GM23338 (cell line): ENCODE measurements around the gene AATF. TPM values are rescaled to one million over a fixed set of nuclear protein-coding genes. Genes with fewer than 3 reads are reported as not detected.

Source experiments
- ATAC-seq: fragments of 200-7000 bp; cut with Tn5 transposase; 3 replicates; pipeline ENCODE4 v1.9.1; 2020
- DNase-seq: peaks from one replicate; pipeline ENCODE4 v3.0.0-alpha.2; 2015; ENCODE audit warnings: low spot score
- H2AFZ ChIP-seq: fragments of 200-600 bp; sonication (generic); 2 replicates; pipeline ENCODE4 v1.8.0; 2016; ENCODE audit warnings: antibody characterized with exemption, mild to moderate bottlenecking, moderate library complexity
- H3F3A ChIP-seq: fragments of 200-600 bp; sonication (generic); replicated peaks from 2 replicates; pipeline ENCODE4 v1.8.0; 2017; ENCODE audit warnings: antibody characterized with exemption, mixed run types, low read depth
- H3K27ac ChIP-seq: fragments of 200-600 bp; sonication (generic); 2 replicates; pipeline ENCODE4 v1.6.1; 2016; ENCODE audit warnings: low read depth
- H3K27me3 ChIP-seq: fragments of 200-600 bp; sonication (generic); 2 replicates; pipeline ENCODE4 v1.8.0; 2016; ENCODE audit warnings: mild to moderate bottlenecking, mixed run types, moderate library complexity; ENCODE audit not compliant: insufficient read depth
- H3K36me3 ChIP-seq: fragments of 200-600 bp; sonication (generic); 2 replicates; pipeline ENCODE4 v1.8.0; 2016; ENCODE audit warnings: mild to moderate bottlenecking; ENCODE audit not compliant: insufficient read depth
- H3K4me1 ChIP-seq: fragments of 200-600 bp; sonication (generic); 2 replicates; pipeline ENCODE4 v1.8.0; 2016; ENCODE audit warnings: mild to moderate bottlenecking, moderate library complexity; ENCODE audit not compliant: insufficient read depth
- H3K4me2 ChIP-seq: fragments of 200-600 bp; sonication (generic); 2 replicates; pipeline ENCODE4 v1.7.1; 2017; ENCODE audit warnings: mixed run types
- H3K4me3 ChIP-seq: fragments of 200-600 bp; sonication (generic); 2 replicates; pipeline ENCODE4 v1.6.1; 2016; ENCODE audit warnings: mixed run types
- H3K79me2 ChIP-seq: fragments of 200-600 bp; sonication (generic); replicated peaks from 2 replicates; pipeline ENCODE4 v1.8.0; 2017; ENCODE audit warnings: mild to moderate bottlenecking; ENCODE audit not compliant: insufficient read depth
- H3K9me2 ChIP-seq: fragments of 200-600 bp; sonication (generic); 2 replicates; pipeline ENCODE4 v1.8.0; 2017; ENCODE audit not compliant: insufficient read depth
- H4K20me1 ChIP-seq: fragments of 200-600 bp; sonication (generic); replicated peaks from 2 replicates; pipeline ENCODE4 v1.8.0; 2017; ENCODE audit warnings: mild to moderate bottlenecking; ENCODE audit not compliant: insufficient read depth
- H3K27ac Mint-ChIP-seq: 2 replicates; pipeline ENCODE4 v1.8.0; 2020; ENCODE audit warnings: inconsistent platforms, mild to moderate bottlenecking, moderate library complexity, mixed read lengths
- H3K27me3 Mint-ChIP-seq: 3 replicates; pipeline ENCODE4 v1.8.0; 2022; ENCODE audit warnings: low read depth, mild to moderate bottlenecking, moderate library complexity, mixed read lengths, inconsistent platforms; ENCODE audit not compliant: insufficient read depth, poor library complexity
- H3K36me3 Mint-ChIP-seq: 3 replicates; pipeline ENCODE4 v1.8.0; 2021; ENCODE audit warnings: low read depth, mild to moderate bottlenecking, inconsistent platforms, moderate library complexity, mixed read lengths
- H3K4me1 Mint-ChIP-seq: 3 replicates; pipeline ENCODE4 v1.8.0; 2020; ENCODE audit warnings: mild to moderate bottlenecking, inconsistent platforms, mixed read lengths
- H3K4me3 Mint-ChIP-seq: 3 replicates; pipeline ENCODE4 v1.8.0; 2021; ENCODE audit warnings: moderate library complexity, mild to moderate bottlenecking, inconsistent platforms, mixed read lengths
- H3K9me3 Mint-ChIP-seq: 3 replicates; pipeline ENCODE4 v1.8.0; 2020; ENCODE audit warnings: moderate library complexity, mild to moderate bottlenecking, inconsistent platforms, mixed read lengths
- EZH2 ChIP-seq: fragments of 200-600 bp; sonication (generic); IDR thresholded peaks from one replicate; pipeline ENCODE4 v1.8.0; 2017; ENCODE audit warnings: antibody characterized with exemption, mild to moderate bottlenecking, low read depth; ENCODE audit not compliant: unreplicated experiment
- JUNB ChIP-seq: IDR thresholded peaks from one replicate; pipeline ENCODE4 v1.6.1; 2016; ENCODE audit warnings: antibody characterized with exemption; ENCODE audit not compliant: unreplicated experiment
- NANOG ChIP-seq: IDR thresholded peaks from 2 replicates; pipeline ENCODE4 v1.6.1; 2016; ENCODE audit warnings: antibody characterized with exemption, borderline replicate concordance
- STAT1 ChIP-seq: IDR thresholded peaks from one replicate; pipeline ENCODE4 v1.6.1; 2016; ENCODE audit warnings: antibody characterized with exemption; ENCODE audit not compliant: unreplicated experiment
- ZNF331 ChIP-seq: fragments of 250-450 bp; sonication (Bioruptor Pico); IDR thresholded peaks from 2 replicates; pipeline ENCODE4 v1.5.0; 2020; ENCODE audit warnings: low read depth, mild to moderate bottlenecking, moderate library complexity
- microRNA-seq: library from miRNA; unstranded; fragments of <30 nt; microRNA quantifications from one replicate; pipeline ENCODE4, GENCODE V29; 2017
- polyA plus RNA-seq: library from polyadenylated mRNA; unstranded; fragments of >200 nt; fragmentation: Nextera tagmentation; extraction: Ambion mirVana; gene quantifications from 2 replicates; pipeline ENCODE4 v1.2.1, GENCODE V29; 2016
- small RNA-seq: library from RNA; depleted of rRNA; stranded (forward); fragments of <200 nt; gene quantifications from one replicate; pipeline ENCODE3, GENCODE V24; 2014; ENCODE audit warnings: low replicate concordance
- total RNA-seq: library from RNA; depleted of rRNA; stranded (reverse); fragments of >200 nt; shearing (Covaris generic); gene quantifications from 2 replicates; pipeline ENCODE4 v1.2.3, GENCODE V29; 2014; rRNA removed
- TF ChIP-seq, protein P1 (sequence below), 2 experiments: fragments of 200-600 bp in 1 of 2; sonication (generic) in 1 of 2; conservative IDR thresholded peaks; 2 replicates each; pipeline versions ENCODE4 v1.5.1 to v1.6.1; 2016 to 2017; ENCODE audit warnings: antibody characterized with exemption in 2 of 2, low read depth in 2 of 2, mild to moderate bottlenecking in 2 of 2, moderate library complexity in 1 of 2

The AATF gene
- total and polyA plus RNA-seq, 2 experiments from 2014 or later, result 40.2 to 71.2 TPM

DNA sequence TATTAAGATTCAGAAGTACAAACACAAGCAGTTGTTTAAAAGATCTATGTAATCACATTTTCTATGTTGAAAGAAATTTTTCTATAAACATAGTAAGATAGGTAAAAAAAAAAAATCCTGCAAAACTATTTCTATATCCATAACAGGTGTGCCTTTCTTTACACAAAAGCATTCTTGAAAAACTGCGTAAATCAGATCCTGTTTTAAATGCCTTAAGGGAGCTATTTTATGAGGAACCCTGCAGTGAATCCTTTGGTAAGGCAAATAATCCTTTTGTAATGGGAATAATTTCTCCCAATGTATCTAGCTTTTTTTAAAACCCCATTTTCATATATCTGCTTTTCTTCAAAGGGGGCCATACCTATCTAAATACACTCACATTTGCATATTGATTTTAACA lies 157.3 kb downstream of the AATF start:
- Mint-ChIP-seq H3K27ac (peak overlapping the region; percentile 90), H3K36me3 (peaks cover 34% of the 10 kb centered on the region), H3K4me1 (peaks cover 62% of the 10 kb centered on the region), H3K4me3 (no peak overlapping the region; the same call in 2 of the 3 replicates), H3K27me3 (peaks cover 5% of the 10 kb centered on the region), H3K9me3 (no peaks in the 10 kb centered on the region)
- Histone ChIP-seq H3K9me2 (no peaks in the 10 kb centered on the region), H3K79me2 (no peaks in the 10 kb centered on the region), H3K4me3 (0 out of 2 replicates have a peak overlapping the region, but pooled peaks have one; percentile 12), H3K27me3 (no peaks in the 10 kb centered on the region), H3K36me3 (peaks cover 4% of the 10 kb centered on the region; the same call in 1 of the 2 replicates), H3K4me2 (peak overlapping the region; percentile 39), H3K27ac (peak overlapping the region; percentile 45), H4K20me1 (no peaks in the 10 kb centered on the region), H3K4me1 (peaks cover 48% of the 10 kb centered on the region), H2AFZ (no peak overlapping the region), H3F3A (peaks cover 15% of the 10 kb centered on the region)
- TF ChIP-seq ZNF331 (CRISPR knock-in tag) (no peak), EZH2 (no peak), NANOG (peak; percentile 57; the same call in 1 of the 2 replicates), STAT1 (no peak), JUNB (no peak)
- TF ChIP-seq, protein P1, sequence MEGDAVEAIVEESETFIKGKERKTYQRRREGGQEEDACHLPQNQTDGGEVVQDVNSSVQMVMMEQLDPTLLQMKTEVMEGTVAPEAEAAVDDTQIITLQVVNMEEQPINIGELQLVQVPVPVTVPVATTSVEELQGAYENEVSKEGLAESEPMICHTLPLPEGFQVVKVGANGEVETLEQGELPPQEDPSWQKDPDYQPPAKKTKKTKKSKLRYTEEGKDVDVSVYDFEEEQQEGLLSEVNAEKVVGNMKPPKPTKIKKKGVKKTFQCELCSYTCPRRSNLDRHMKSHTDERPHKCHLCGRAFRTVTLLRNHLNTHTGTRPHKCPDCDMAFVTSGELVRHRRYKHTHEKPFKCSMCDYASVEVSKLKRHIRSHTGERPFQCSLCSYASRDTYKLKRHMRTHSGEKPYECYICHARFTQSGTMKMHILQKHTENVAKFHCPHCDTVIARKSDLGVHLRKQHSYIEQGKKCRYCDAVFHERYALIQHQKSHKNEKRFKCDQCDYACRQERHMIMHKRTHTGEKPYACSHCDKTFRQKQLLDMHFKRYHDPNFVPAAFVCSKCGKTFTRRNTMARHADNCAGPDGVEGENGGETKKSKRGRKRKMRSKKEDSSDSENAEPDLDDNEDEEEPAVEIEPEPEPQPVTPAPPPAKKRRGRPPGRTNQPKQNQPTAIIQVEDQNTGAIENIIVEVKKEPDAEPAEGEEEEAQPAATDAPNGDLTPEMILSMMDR (conservative IDR thresholded peaks at IDR 0.05; ENCODE audit: low read depth in 2 of 2), result no peak
- DNase-seq (peak; percentile 68), ATAC-seq (no peak; the same call in 1 of the 3 replicates)

Small RNAs within 50 kb of the gene (microRNA-seq; reads per million reads assigned to microRNA genes)
- gene MIR2909, result not detected

Small RNAs within 50 kb of the gene (small RNA-seq; reads per million reads assigned to genes)
- gene AC243773.2, result not detected
- not detected for gene MIR2909

Other genes starting within 250 kb of the AATF start
- 0.52 and 0.58 TPM in 2 replicates for gene LHX1, start 11.5 kb upstream of the AATF start, total RNA-seq
- 0.74 and 1.1 TPM in 2 replicates for gene LHX1, start 11.5 kb upstream of the AATF start, polyA plus RNA-seq